NCI-H345 treated with DMSO at 0.1 percent for 48 hours (cell line): ENCODE results near the gene CYP24A1.
"Not testable (repeated sequence)": the region's sequence is repeated elsewhere in the genome, so short reads cannot be mapped to it uniquely, and the experiment has no call there.

Source experiments
- DNase-seq: peaks from one replicate; lab custom pipeline; 2025; ENCODE audit not compliant: unreplicated experiment; lab: John Stamatoyannopoulos, UW

Gene CYP24A1

GRCh38 chr20:54138427-54138826, 35.4 kb downstream of the CYP24A1 start:
- no peak for DNase-seq

GRCh38 chr20:54137115-54137514, 36.7 kb downstream of the CYP24A1 start:
- DNase-seq = no peak

DNA sequence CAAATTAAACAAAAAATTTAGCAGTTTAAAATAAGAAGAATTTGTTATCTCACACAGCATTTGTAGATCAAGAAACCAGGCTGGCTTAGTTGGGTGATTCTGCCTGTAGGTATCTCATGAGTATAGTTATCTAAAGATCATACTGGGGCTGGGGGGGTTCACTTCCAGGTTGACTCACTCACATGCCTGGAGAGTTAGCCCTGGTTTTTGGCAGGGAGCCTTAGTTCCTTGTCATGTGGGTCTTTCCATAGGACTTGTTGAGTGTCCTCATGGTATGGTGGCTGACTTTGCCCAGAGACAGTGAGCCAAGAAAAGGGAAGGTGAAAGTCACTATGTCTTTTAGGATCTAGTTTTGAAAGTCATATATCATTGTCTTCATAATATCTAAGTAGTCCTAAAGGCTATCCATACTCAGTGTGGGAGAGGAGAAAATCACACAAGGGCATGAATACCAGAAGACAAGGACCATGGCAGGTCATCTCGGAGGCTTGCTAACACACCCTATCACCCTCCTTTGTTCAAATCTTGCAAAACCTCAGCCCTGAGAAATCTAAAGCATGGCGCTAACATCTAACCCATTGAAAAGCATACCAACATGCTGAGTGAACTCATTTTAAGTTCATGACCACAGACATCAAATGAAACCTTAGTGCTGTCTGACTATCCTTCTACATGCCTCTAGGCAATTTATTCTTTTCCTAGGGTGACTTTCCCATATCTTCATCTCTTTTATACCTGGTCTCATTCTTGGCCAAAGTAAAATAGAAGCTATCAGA, 39.2 kb downstream of the CYP24A1 start:
- no peak for DNase-seq

GRCh38 chr20:54133434-54134427, 40.1 kb downstream of the CYP24A1 start:
- no peak for DNase-seq

DNA sequence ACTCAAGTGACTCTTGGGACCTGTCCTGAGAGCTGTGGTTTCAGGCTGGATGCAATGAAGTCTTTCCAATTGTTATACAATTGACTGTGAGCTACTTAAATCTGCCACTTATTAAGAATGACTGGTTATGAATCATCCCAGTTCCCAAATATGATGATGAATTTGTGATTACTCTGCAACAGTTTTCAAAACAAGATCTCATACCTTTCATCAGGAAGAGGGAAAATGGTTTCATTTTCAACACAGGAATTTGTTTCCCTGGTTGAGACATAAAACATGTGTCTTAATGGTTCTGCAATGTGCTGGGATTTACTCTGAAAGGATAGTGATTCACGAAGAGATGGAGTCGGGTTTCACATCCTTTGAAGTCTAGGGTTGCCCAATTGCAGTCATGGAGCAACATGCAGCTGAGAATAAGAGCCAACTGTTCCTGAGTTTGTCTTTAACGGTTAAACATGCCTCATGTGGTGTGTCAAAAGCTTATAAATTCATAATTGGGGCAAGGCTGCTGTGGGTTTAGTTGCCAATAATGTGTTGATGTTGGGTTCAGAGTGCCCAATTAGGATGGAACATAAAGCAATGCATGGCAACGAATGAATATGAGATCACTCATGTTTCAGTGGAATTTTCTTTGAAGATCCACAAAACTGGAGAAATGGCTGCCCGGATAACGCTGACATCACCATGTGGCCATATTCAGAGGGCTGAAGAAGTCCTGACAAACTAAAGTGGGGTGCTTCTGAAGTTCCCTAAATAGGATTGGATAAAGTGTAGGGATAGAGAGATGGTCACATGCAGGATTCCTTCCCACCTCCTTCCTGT, 41.0 kb downstream of the CYP24A1 start:
- no peak for DNase-seq

- no peak for DNase-seq
These were observed 41.8 kb downstream of the CYP24A1 start for GRCh38 chr20:54131675-54132611.

- not testable (repeated sequence) for DNase-seq
These were observed 42.7 kb downstream of the CYP24A1 start for GRCh38 chr20:54131125-54131524.

GRCh38 chr20:54129350-54129749, 44.4 kb downstream of the CYP24A1 start:
- no peak for DNase-seq

GRCh38 chr20:54127855-54128574, 45.8 kb downstream of the CYP24A1 start:
- DNase-seq = no peak

DNA sequence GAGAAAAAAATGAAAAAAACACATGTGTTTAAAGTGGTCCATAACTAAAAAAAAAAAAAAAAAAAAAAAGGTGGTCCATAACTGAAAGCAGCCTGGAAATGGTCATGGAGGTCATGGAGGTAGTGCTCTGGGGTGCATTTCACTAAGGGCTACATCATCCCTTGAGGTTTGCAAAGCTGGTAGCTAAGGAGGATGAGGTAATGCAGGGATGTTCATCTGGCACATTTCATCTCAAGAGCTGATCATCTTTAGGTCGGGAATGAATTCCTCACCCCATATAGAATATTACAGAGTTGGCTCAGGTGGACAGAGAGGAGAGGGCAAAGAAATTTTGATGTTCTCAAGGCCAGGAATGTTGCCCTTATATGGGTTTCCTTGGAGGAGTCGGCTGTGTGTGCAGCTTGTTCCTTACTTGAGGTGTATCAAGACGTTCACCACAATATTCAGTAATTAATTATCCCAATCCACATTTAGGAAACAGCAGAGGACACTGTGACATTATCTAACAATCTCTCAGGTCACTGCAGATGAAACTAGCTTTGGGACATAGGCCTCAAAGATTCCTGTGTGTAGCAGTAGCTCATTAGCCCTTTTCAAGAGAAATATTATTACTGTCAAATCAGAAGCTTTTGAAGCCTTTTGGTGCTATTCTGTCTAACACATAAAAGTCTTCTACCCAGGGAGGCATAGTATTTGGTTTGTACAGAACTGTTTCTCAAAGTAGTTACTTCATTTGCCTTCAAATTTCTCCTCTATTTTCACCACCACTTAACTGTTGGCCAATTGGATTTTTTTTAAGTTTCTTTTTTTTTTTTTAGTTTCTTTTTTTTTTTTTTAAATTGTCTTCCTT, 46.8 kb downstream of the CYP24A1 start:
- DNase-seq = no peak

DNA sequence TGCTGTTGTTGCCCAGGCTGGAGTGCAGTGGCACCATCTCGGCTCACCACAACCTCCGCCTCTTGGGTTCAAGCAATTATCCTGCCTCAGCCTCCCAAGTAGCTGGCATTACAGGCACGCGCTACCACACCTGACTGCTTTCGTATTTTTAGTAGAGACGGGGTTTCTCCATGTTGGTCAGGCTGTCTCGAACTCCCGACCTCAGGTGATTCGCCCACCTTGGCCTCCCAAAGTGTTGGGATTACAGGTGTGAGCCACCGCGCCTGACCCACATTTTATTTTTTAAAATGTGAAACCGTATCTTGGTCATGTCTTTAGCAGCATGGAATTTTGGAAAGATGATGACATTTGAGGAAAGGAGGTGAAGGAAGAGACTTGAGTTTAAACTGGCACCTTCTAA, 47.5 kb downstream of the CYP24A1 start:
- DNase-seq = not testable (repeated sequence)

DNA sequence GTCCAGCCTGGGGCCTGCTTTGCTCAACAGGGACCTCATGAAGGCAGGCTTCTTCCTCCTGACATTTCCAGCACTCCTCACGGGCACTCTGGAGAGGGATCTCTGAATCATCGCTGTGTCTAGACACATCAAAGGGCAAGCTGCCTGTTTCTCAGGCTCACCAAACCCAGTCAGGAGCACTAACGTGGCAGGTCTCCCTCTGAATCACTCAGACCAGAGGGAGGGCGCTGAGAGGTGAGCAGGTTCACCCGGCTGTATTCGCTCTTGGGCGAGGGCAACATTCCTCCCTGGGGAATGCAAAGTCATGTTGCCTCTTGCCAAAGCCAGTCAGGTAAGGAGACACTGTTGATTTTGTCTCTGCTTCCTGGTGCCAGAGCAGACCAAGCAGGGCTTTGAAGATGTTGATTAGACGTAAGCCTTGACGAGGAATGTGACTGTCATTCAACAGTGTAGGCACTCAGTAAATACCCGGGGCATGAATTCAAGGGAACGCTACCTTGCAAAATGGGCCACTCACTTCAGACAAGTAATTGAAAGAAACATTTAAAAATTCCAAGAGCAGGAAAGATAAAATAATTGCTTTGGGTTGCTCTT, 50.1 kb downstream of the CYP24A1 start:
- no peak for DNase-seq

DNA sequence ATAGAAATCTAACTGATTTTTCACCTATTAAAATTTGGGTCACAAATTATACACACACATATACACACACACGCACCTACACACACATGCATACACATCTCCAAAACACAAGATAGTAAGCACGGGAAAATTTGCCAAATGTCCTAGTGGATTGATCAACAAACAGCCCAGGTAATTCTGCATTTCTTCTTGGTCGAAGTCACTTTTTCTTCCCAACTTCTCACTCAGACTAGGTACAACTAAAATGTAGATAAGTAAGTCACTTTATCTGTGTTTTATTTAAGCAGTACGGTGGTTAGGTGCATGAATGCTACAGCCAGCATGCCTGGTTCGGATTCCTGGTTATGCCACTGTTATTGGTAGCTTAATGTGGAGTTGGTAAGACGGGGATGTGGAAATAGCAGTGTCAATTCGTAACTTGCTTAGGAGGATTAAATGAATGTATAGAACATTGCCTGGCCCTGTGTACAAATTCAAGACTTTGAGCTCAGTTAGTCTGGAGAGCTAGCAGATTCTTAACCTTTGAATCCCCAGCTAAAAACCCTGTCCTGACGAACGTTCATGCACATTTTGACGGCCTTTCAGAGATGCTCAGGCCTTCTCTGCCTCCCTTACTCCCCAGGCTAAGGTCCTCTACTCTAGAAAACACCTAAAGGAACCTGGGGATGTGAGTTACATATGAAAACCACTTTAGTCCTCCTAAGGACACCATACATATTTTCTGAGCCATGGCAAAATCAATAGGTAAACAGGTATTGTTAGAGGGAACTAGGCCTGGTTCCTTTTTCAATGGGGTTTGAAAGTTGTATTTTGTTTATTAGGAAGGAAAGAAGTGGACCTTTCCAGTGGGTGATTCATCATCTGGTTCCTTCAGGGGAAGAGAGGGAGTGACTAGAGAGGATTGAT, 50.9 kb downstream of the CYP24A1 start:
- no peak for DNase-seq

- DNase-seq = no peak
These were observed 51.6 kb downstream of the CYP24A1 start for GRCh38 chr20:54122189-54122588.

- DNase-seq = no peak
These were observed 54.0 kb downstream of the CYP24A1 start for GRCh38 chr20:54119744-54120143.

GRCh38 chr20:54118220-54119001, 55.4 kb downstream of the CYP24A1 start:
- no peak for DNase-seq
